ENCODE data around the gene WNT9B. TPM values are rescaled to one million over a fixed set of nuclear protein-coding genes. Genes with fewer than 3 reads are reported as not detected.

WNT9B gene
- total RNA-seq, 1 donor from 2014 or later, result 2.0 TPM

- peaks cover 41% of the 10 kb centered on the region for H3K27me3 Mint-ChIP-seq (ENCODE audit: low read depth)
- no peak for TF ChIP-seq CTCF (IDR thresholded peaks at IDR 0.05; ENCODE audit: unreplicated experiment)
- peaks cover 11% of the 10 kb centered on the region for H3K4me1 Mint-ChIP-seq
- no peaks in the 10 kb centered on the region for H3K36me3 Mint-ChIP-seq
- H3K27ac Mint-ChIP-seq, result peak overlapping the region; percentile 73
- DNase-seq (ENCODE audit: low spot score in 2 of 2, unreplicated experiment in 2 of 2), result no peak
- peak overlapping the region; percentile 64 for H3K4me3 Mint-ChIP-seq
- no peaks in the 10 kb centered on the region for H3K9me3 Mint-ChIP-seq
These were observed 725 bp upstream of the WNT9B start for GRCh38 chr17:46850688-46851028.

GRCh38 chr17:46853896-46854444 is 2.6 kb downstream of the WNT9B start:
- peaks cover 11% of the 10 kb centered on the region for H3K4me1 Mint-ChIP-seq
- no peak overlapping the region for H3K27ac Mint-ChIP-seq
- no peak for DNase-seq (ENCODE audit: low spot score in 2 of 2, unreplicated experiment in 2 of 2)
- peaks cover 5% of the 10 kb centered on the region for H3K9me3 Mint-ChIP-seq
- no peak for TF ChIP-seq CTCF (IDR thresholded peaks at IDR 0.05; ENCODE audit: unreplicated experiment)
- peaks cover 34% of the 10 kb centered on the region for H3K27me3 Mint-ChIP-seq (ENCODE audit: low read depth)
- no peaks in the 10 kb centered on the region for H3K36me3 Mint-ChIP-seq
- no peak overlapping the region for H3K4me3 Mint-ChIP-seq

- Mint-ChIP-seq H3K4me3 (no peak overlapping the region), H3K36me3 (no peaks in the 10 kb centered on the region), H3K9me3 (peaks cover 5% of the 10 kb centered on the region), H3K4me1 (peaks cover 15% of the 10 kb centered on the region), H3K27ac (no peak overlapping the region), H3K27me3 (ENCODE audit: low read depth) (peaks cover 32% of the 10 kb centered on the region)
- no peak for DNase-seq (ENCODE audit: low spot score in 2 of 2, unreplicated experiment in 2 of 2)
- no peak for TF ChIP-seq CTCF (IDR thresholded peaks at IDR 0.05; ENCODE audit: unreplicated experiment)
These were observed 3.1 kb downstream of the WNT9B start for GRCh38 chr17:46854515-46854914.

GRCh38 chr17:46854948-46855347 is 3.6 kb downstream of the WNT9B start:
- peaks cover 29% of the 10 kb centered on the region for H3K27me3 Mint-ChIP-seq (ENCODE audit: low read depth)
- no peak overlapping the region for H3K4me3 Mint-ChIP-seq
- H3K36me3 Mint-ChIP-seq, result no peaks in the 10 kb centered on the region
- peaks cover 17% of the 10 kb centered on the region for H3K4me1 Mint-ChIP-seq
- peaks cover 5% of the 10 kb centered on the region for H3K9me3 Mint-ChIP-seq
- no peak for TF ChIP-seq CTCF (IDR thresholded peaks at IDR 0.05; ENCODE audit: unreplicated experiment)
- no peak for DNase-seq (ENCODE audit: low spot score in 2 of 2, unreplicated experiment in 2 of 2)
- H3K27ac Mint-ChIP-seq, result no peak overlapping the region

GRCh38 chr17:46857600-46857999 is 6.2 kb downstream of the WNT9B start:
- Mint-ChIP-seq H3K4me3 (no peak overlapping the region), H3K36me3 (no peaks in the 10 kb centered on the region), H3K27me3 (ENCODE audit: low read depth) (peaks cover 8% of the 10 kb centered on the region), H3K27ac (no peak overlapping the region), H3K9me3 (peaks cover 5% of the 10 kb centered on the region), H3K4me1 (peaks cover 9% of the 10 kb centered on the region)
- DNase-seq (ENCODE audit: low spot score in 2 of 2, unreplicated experiment in 2 of 2), result no peak
- no peak for TF ChIP-seq CTCF (IDR thresholded peaks at IDR 0.05; ENCODE audit: unreplicated experiment)

GRCh38 chr17:46859996-46860395 is 8.6 kb downstream of the WNT9B start:
- no peak for DNase-seq (ENCODE audit: low spot score in 2 of 2, unreplicated experiment in 2 of 2)
- no peak overlapping the region for H3K27ac Mint-ChIP-seq
- H3K4me3 Mint-ChIP-seq, result no peak overlapping the region
- H3K4me1 Mint-ChIP-seq, result peaks cover 8% of the 10 kb centered on the region
- no peaks in the 10 kb centered on the region for H3K27me3 Mint-ChIP-seq (ENCODE audit: low read depth)
- peaks cover 5% of the 10 kb centered on the region for H3K9me3 Mint-ChIP-seq
- H3K36me3 Mint-ChIP-seq, result no peaks in the 10 kb centered on the region
- TF ChIP-seq CTCF (IDR thresholded peaks at IDR 0.05; ENCODE audit: unreplicated experiment), result no peak
